ENCODE results near the gene PVALB. TPM values are rescaled to one million over a fixed set of nuclear protein-coding genes. Genes with fewer than 3 reads are reported as not detected.

PVALB gene
- total and polyA plus RNA-seq, 10 of the 15 experiments (the other 5 are each of a cell fraction or from before 2014, with no cell fraction given): not detected

GRCh38 chr22:36757668-36758211, 59.1 kb downstream of the PVALB start (continued):
- TF ChIP-seq RAD21 (IDR thresholded peaks at IDR 0.05; ENCODE audit: insufficient read depth, low read depth, low read length) (peak; percentile 61), ZNF622 (IDR thresholded peaks at IDR 0.05) (no peak), RB1 (IDR thresholded peaks at IDR 0.05; ENCODE audit: borderline replicate concordance) (no peak), SMC3 (IDR thresholded peaks at IDR 0.05; ENCODE audit: borderline replicate concordance, low read length) (peak; percentile 72), E4F1 (IDR thresholded peaks at IDR 0.05; ENCODE audit: borderline replicate concordance, partially characterized antibody) (no peak), PBX3 (IDR thresholded peaks at IDR 0.05; ENCODE audit: insufficient replicate concordance, low read depth, low read length) (no peak), CHD4 (IDR thresholded peaks at IDR 0.05) (no peak), MYB (IDR thresholded peaks at IDR 0.05; ENCODE audit: borderline replicate concordance, low read depth, low read length) (no peak)

Measured in GM12878 (cell line).